IMR-90 (cell line): ENCODE results near the gene FUBP1. TPM values are rescaled to one million over a fixed set of nuclear protein-coding genes. Genes with fewer than 3 reads are reported as not detected.

Source experiments
- ATAC-seq: fragments of 200-7000 bp; cut with Tn5 transposase; 2 replicates; pipeline ENCODE4 v1.9.1; 2020; ENCODE audit warnings: low read depth, mild to moderate bottlenecking, moderate library complexity
- BruUV-seq: library from RNA; stranded (reverse); fragments of 400-500 nt; replicated peaks from 2 replicates; lab custom pipeline; 2021; lab: Mats Ljungman, UMichigan
- CTCF ChIA-PET: fragments of 300-600 bp; formaldehyde crosslinking; extraction: SDS; loops from one replicate; lab custom pipeline; 2021; ENCODE audit warnings: antibody characterized with exemption; lab: Yijun Ruan, JAX
- POLR2A ChIA-PET: fragments of 300-600 bp; sonication (Branson Sonifier 250); formaldehyde crosslinking; loops from one replicate; lab custom pipeline; 2022; ENCODE audit warnings: antibody characterized with exemption; ENCODE audit not compliant: unreplicated experiment; lab: Charles Lee
- DNase-seq: peaks from one replicate; pipeline ENCODE4 v3.0.0; 2013
- H2AFZ ChIP-seq: replicated peaks from 2 replicates; pipeline ENCODE3; 2013; ENCODE audit warnings: low read length, mild to moderate bottlenecking; ENCODE audit not compliant: poor library complexity
- H2AK5ac ChIP-seq: 2 replicates; pipeline ENCODE4 v1.6.1; 2013; ENCODE audit warnings: low read depth, low read length, inconsistent platforms
- H2AK9ac ChIP-seq: replicated peaks from 2 replicates; pipeline ENCODE3; 2013; ENCODE audit warnings: mild to moderate bottlenecking, low read depth, low read length, moderate library complexity; ENCODE audit not compliant: poor library complexity
- H2BK120ac ChIP-seq: 2 replicates; pipeline ENCODE4 v1.6.1; 2013; ENCODE audit warnings: low read depth, low read length, inconsistent platforms
- H2BK15ac ChIP-seq: 3 replicates; pipeline ENCODE4 v1.6.1; 2013; ENCODE audit warnings: low read depth, low read length, inconsistent platforms
- H2BK20ac ChIP-seq: 2 replicates; pipeline ENCODE4 v1.6.1; 2013; ENCODE audit warnings: low read depth, mild to moderate bottlenecking, inconsistent platforms, low read length, moderate library complexity
- H2BK5ac ChIP-seq: 2 replicates; pipeline ENCODE4 v1.6.1; 2013; ENCODE audit warnings: mild to moderate bottlenecking, low read depth, low read length, inconsistent platforms; ENCODE audit not compliant: poor library complexity, severe bottlenecking
- H3K14ac ChIP-seq: replicated peaks from 2 replicates; pipeline ENCODE4 v1.6.1; 2013; ENCODE audit warnings: low read depth, low read length, inconsistent platforms
- H3K18ac ChIP-seq: 2 replicates; pipeline ENCODE4 v1.6.1; 2013; ENCODE audit warnings: low read depth, low read length, control low read depth
- H3K23ac ChIP-seq: 2 replicates; pipeline ENCODE4 v1.6.1; 2013; ENCODE audit warnings: low read depth, low read length, inconsistent platforms
- H3K27ac ChIP-seq: 2 replicates; pipeline ENCODE4 v1.5.1; 2013; ENCODE audit warnings: mild to moderate bottlenecking, control low read depth, low read length; ENCODE audit not compliant: insufficient read depth
- H3K27me3 ChIP-seq: 2 replicates; pipeline ENCODE4 v1.6.1; 2013; ENCODE audit warnings: low read length; ENCODE audit not compliant: control insufficient read depth, insufficient read depth
- H3K36me3 ChIP-seq: 2 replicates; pipeline ENCODE4 v1.6.1; 2013; ENCODE audit warnings: low read length, mixed read lengths; ENCODE audit not compliant: control insufficient read depth, insufficient read depth
- H3K4ac ChIP-seq: 2 replicates; pipeline ENCODE4 v1.6.1; 2013; ENCODE audit warnings: low read depth, low read length, inconsistent platforms
- H3K4me1 ChIP-seq: 2 replicates; pipeline ENCODE4 v1.6.1; 2013; ENCODE audit warnings: low read length, mixed read lengths; ENCODE audit not compliant: control insufficient read depth, insufficient read depth
- H3K4me2 ChIP-seq: 2 replicates; pipeline ENCODE4 v1.6.1; 2013; ENCODE audit warnings: low read depth, mild to moderate bottlenecking, control low read depth, low read length, moderate library complexity
- H3K4me3 ChIP-seq: 2 replicates; pipeline ENCODE4 v1.5.1; 2013; ENCODE audit warnings: low read depth, mild to moderate bottlenecking, control low read depth, low read length, moderate library complexity; ENCODE audit not compliant: insufficient read depth
- H3K56ac ChIP-seq: 2 replicates; pipeline ENCODE4 v1.6.1; 2013; ENCODE audit warnings: low read length, inconsistent platforms; ENCODE audit not compliant: insufficient read depth; ENCODE audit errors: extremely low read depth
- H3K79me1 ChIP-seq, 2 experiments: 2 replicates each; pipeline ENCODE4 v1.6.1; 2013; ENCODE audit warnings: low read length in 2 of 2, inconsistent platforms in 1 of 2, low read depth in 1 of 2
- H3K9ac ChIP-seq: 2 replicates; pipeline ENCODE4 v1.6.1; 2013; ENCODE audit warnings: low read depth, low read length, control low read depth
- H3K9me1 ChIP-seq: 2 replicates; pipeline ENCODE4 v1.6.1; 2013; ENCODE audit warnings: low read length, inconsistent platforms; ENCODE audit not compliant: insufficient read depth
- H3K9me3 ChIP-seq: 2 replicates; pipeline ENCODE4 v1.6.1; 2013; ENCODE audit warnings: low read length; ENCODE audit not compliant: control insufficient read depth, insufficient read depth
- H4K20me1 ChIP-seq: 2 replicates; pipeline ENCODE4 v1.6.1; 2013; ENCODE audit warnings: low read length, inconsistent platforms; ENCODE audit not compliant: insufficient read depth
- H4K5ac ChIP-seq: 2 replicates; pipeline ENCODE4 v1.6.1; 2013; ENCODE audit warnings: mild to moderate bottlenecking, low read depth, low read length, control low read depth
- H4K8ac ChIP-seq, 2 experiments: 2 replicates each; pipeline ENCODE4 v1.6.1; 2013; ENCODE audit warnings: low read depth in 2 of 2, low read length in 2 of 2, control low read depth in 1 of 2, inconsistent platforms in 1 of 2
- H4K91ac ChIP-seq: 2 replicates; pipeline ENCODE4 v1.6.1; 2013; ENCODE audit warnings: low read depth, low read length, inconsistent platforms; ENCODE audit not compliant: insufficient read depth
- MAFK ChIP-seq: IDR thresholded peaks from 2 replicates; pipeline ENCODE4 v1.6.1; 2012; ENCODE audit warnings: low read depth, low read length, improper control_type of control experiment
- POLR2A ChIP-seq: IDR thresholded peaks from 2 replicates; pipeline ENCODE4 v1.6.1; 2012; ENCODE audit warnings: mild to moderate bottlenecking, low read depth, low read length
- RFX5 ChIP-seq: IDR thresholded peaks from 2 replicates; pipeline ENCODE4 v1.8.0; 2012; ENCODE audit warnings: low read depth, mild to moderate bottlenecking, low read length, moderate library complexity
- SMC3 ChIP-seq: fragments of 150-350 bp; IDR thresholded peaks from 2 replicates; pipeline ENCODE4 v1.6.1; 2016; ENCODE audit warnings: low read depth, mild to moderate bottlenecking, antibody characterized with exemption, low read length, moderate library complexity
- WGBS, 2 experiments: methylation state at CpG; one replicate each; pipeline versions ENCODE4 v1.1.5 to v1.1.7; 2013; ENCODE audit warnings: missing lambda C conversion rate in 2 of 2; ENCODE audit not compliant: insufficient read length in 1 of 2; ENCODE audit errors: extremely low coverage in 2 of 2; 5-methylcytosine and 5-hydroxymethylcytosine counted together
- dilution Hi-C: fragments of 300-500 bp; cut with HindIII; formaldehyde crosslinking; loops from one replicate; pipeline ENCODE4 v1.14.3; 2018; ENCODE audit warnings: low sequenced_read_pairs; ENCODE audit not compliant: unreplicated experiment
- in situ Hi-C: fragments of 300-500 bp; cut with MboI; formaldehyde crosslinking; loops from 3 replicates; pipeline ENCODE4 v1.14.3; 2019; ENCODE audit warnings: low sequenced_read_pairs, inconsistent platforms, mixed read lengths
- intact Hi-C: fragments of 100-400 bp; cut with micrococcal nuclease; formaldehyde crosslinking; loops from 2 replicates; pipeline ENCODE4 v1.10.0; 2022
- polyA plus RNA-seq, 3 experiments: library from polyadenylated mRNA; depleted of rRNA; stranded (reverse); fragments of >200 nt; gene quantifications; 2 replicates each; pipeline ENCODE4 v1.2.3, GENCODE V29; 2012; ENCODE audit warnings: low replicate concordance in 1 of 3
- total RNA-seq: library from RNA; depleted of rRNA; stranded (reverse); fragments of >200 nt; gene quantifications from 2 replicates; pipeline ENCODE4 v1.2.3, GENCODE V29; 2012
- TF ChIP-seq, protein P1 (sequence below): conservative IDR thresholded peaks from 2 replicates; pipeline ENCODE4 v1.5.1; 2012; ENCODE audit warnings: mild to moderate bottlenecking, low read depth, low read length, improper control_type of control experiment
- TF ChIP-seq, protein P2 (sequence below): fragments of 150-350 bp; IDR thresholded peaks from 2 replicates; pipeline ENCODE4 v1.6.1; 2017; ENCODE audit warnings: mild to moderate bottlenecking, antibody characterized with exemption, low read length, low read depth

Gene FUBP1
- total and polyA plus RNA-seq, 2 of the 4 experiments (the other 2 are of a cell fraction) = 94.7 to 129 TPM

DNA sequence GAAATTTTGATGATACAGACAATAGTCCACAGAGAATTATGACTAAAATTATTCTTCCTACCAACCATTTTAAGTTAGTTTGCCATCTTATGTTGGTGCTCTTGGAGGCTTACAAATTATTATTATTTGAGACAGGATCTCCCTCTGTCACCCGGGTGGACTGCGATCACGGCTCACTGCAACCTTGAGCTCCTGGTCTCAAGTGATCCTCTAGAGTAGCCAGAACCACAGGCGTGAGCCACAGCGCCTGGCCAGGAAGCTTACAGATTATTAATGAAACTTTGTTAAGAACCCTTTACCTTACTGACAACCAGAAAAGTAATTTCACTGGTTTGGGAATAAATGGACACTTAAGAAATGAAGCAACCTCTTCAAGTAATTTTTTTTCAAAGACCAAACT is 17.9 kb upstream of the FUBP1 start:
- H3K27ac ChIP-seq = no peak overlapping the region
- no peak overlapping the region for H4K91ac ChIP-seq
- in situ Hi-C loops (no loop called here), dilution Hi-C loops (no loop called here), intact Hi-C loops (no loop called here)
- CTCF ChIA-PET = no interaction called here
- H3K36me3 ChIP-seq = peaks cover 12% of the 10 kb centered on the region
- no peak overlapping the region for H2AK5ac ChIP-seq
- no peak overlapping the region for H4K8ac ChIP-seq
- no peak overlapping the region for H3K14ac ChIP-seq
- no CpG with 5 or more reads among the region's 5 CpGs for WGBS, 2 experiments
- H2AK9ac ChIP-seq = no peak overlapping the region
- peaks cover 6% of the 10 kb centered on the region for H3K9me1 ChIP-seq
- no peak overlapping the region for H2BK20ac ChIP-seq
- no peak overlapping the region for H3K4me3 ChIP-seq
- no peak overlapping the region for H3K4me2 ChIP-seq
- no peaks in the 10 kb centered on the region for H3K9me3 ChIP-seq
- no peak overlapping the region for H3K18ac ChIP-seq
- H4K20me1 ChIP-seq = no peaks in the 10 kb centered on the region
- H3K27me3 ChIP-seq = no peaks in the 10 kb centered on the region
- H2AFZ ChIP-seq = no peak overlapping the region
- POLR2A ChIA-PET = no interaction called here
- DNase-seq = no peak
- H4K5ac ChIP-seq = no peak overlapping the region
- H3K4ac ChIP-seq = no peak overlapping the region
- no peak for ATAC-seq
- no peak overlapping the region for H2BK5ac ChIP-seq
- no peak overlapping the region for H3K23ac ChIP-seq
- H2BK120ac ChIP-seq = no peak overlapping the region
- H2BK15ac ChIP-seq = no peak overlapping the region
- H3K4me1 ChIP-seq = no peaks in the 10 kb centered on the region
- H3K56ac ChIP-seq = no peak overlapping the region
- TF ChIP-seq, protein P1, sequence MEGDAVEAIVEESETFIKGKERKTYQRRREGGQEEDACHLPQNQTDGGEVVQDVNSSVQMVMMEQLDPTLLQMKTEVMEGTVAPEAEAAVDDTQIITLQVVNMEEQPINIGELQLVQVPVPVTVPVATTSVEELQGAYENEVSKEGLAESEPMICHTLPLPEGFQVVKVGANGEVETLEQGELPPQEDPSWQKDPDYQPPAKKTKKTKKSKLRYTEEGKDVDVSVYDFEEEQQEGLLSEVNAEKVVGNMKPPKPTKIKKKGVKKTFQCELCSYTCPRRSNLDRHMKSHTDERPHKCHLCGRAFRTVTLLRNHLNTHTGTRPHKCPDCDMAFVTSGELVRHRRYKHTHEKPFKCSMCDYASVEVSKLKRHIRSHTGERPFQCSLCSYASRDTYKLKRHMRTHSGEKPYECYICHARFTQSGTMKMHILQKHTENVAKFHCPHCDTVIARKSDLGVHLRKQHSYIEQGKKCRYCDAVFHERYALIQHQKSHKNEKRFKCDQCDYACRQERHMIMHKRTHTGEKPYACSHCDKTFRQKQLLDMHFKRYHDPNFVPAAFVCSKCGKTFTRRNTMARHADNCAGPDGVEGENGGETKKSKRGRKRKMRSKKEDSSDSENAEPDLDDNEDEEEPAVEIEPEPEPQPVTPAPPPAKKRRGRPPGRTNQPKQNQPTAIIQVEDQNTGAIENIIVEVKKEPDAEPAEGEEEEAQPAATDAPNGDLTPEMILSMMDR = no peak
- TF ChIP-seq MAFK (no peak), POLR2A (no peak), RFX5 (no peak), SMC3 (no peak)
- TF ChIP-seq, protein P2, sequence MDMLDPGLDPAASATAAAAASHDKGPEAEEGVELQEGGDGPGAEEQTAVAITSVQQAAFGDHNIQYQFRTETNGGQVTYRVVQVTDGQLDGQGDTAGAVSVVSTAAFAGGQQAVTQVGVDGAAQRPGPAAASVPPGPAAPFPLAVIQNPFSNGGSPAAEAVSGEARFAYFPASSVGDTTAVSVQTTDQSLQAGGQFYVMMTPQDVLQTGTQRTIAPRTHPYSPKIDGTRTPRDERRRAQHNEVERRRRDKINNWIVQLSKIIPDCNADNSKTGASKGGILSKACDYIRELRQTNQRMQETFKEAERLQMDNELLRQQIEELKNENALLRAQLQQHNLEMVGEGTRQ = no peak
- no TSS peak for BruUV-seq
- peaks cover 20 to 32% of the 10 kb centered on the region in 2 experiments; a peak in 3 of 4 replicates for H3K79me1 ChIP-seq
- no peak overlapping the region for H3K9ac ChIP-seq
